Upper lobe of left lung (tissue), 6 donors: ENCODE measurements around the gene BNC2. TPM values are rescaled to one million over a fixed set of nuclear protein-coding genes. Genes with fewer than 3 reads are reported as not detected.
"Not testable (repeated sequence)": the region's sequence is repeated elsewhere in the genome, so short reads cannot be mapped to it uniquely, and the experiment has no call there.

Experiments
- ATAC-seq, 2 donors: fragments of 200-7000 bp; cut with Tn5 transposase; one replicate each; pipeline ENCODE4 v1.9.1; 2022; ENCODE audit warnings: mild to moderate bottlenecking in 2 of 2, moderate library complexity in 2 of 2; ENCODE audit not compliant: low FRiP score in 2 of 2
- DNase-seq, 2 donors: peaks; one replicate each; pipeline ENCODE4 v3.0.0-alpha.2; 2019 to 2020
- H3K27ac ChIP-seq, 4 donors: fragments of 200-600 bp; sonication (generic); one replicate each; pipeline ENCODE4 v1.5.1; 2016 to 2019
- H3K27me3 ChIP-seq, 4 donors: fragments of 200-600 bp; sonication (generic); one replicate each; pipeline ENCODE4 v1.5.1; 2017 to 2019
- H3K36me3 ChIP-seq, 4 donors: fragments of 200-600 bp; sonication (generic); one replicate each; pipeline ENCODE4 v1.5.1; 2016 to 2019
- H3K4me1 ChIP-seq, 4 donors: fragments of 200-600 bp; sonication (generic); one replicate each; pipeline ENCODE4 v1.5.1; 2018 to 2019
- H3K4me3 ChIP-seq, 4 donors: fragments of 200-600 bp; sonication (generic); one replicate each; pipeline ENCODE4 v1.5.1; 2017 to 2019; ENCODE audit warnings: mild to moderate bottlenecking in 2 of 4, moderate library complexity in 1 of 4
- H3K9me3 ChIP-seq, 4 donors: fragments of 200-600 bp; sonication (generic); one replicate each; pipeline ENCODE4 v1.5.1; 2018 to 2019
- EP300 ChIP-seq, 4 donors: sonication (generic); formaldehyde crosslinking; IDR thresholded peaks; one replicate each; pipeline ENCODE4 v1.5.1; 2017; ENCODE audit warnings: antibody characterized with exemption in 4 of 4, control low read depth in 2 of 4
- POLR2A ChIP-seq, 4 donors: fragments of 450-650 bp; IDR thresholded peaks; one replicate each; pipeline ENCODE4 v1.5.1; 2016 to 2017; ENCODE audit warnings: antibody characterized with exemption in 4 of 4, mild to moderate bottlenecking in 2 of 4
- POLR2AphosphoS5 ChIP-seq, 2 donors: sonication (generic); formaldehyde crosslinking; IDR thresholded peaks; one replicate each; pipeline ENCODE4 v1.5.1; 2017; ENCODE audit warnings: antibody characterized with exemption in 2 of 2
- WGBS, 2 donors: methylation state at CpG; one replicate each; pipeline ENCODE4 v1.1.5; 2017 to 2018; 5-methylcytosine and 5-hydroxymethylcytosine counted together
- total RNA-seq, 6 donors: library from RNA; depleted of rRNA in 4 of 6; stranded (reverse); fragments of >200 nt in 4 of 6; gene quantifications; one replicate each; pipeline versions ENCODE4 v1.1.0 to v1.2.1, GENCODE V29; 2016 to 2021
- TF ChIP-seq, protein P1 (sequence below), 6 experiments: fragments of 450-650 bp in 4 of 6; fragments of 200-600 bp in 2 of 6; sonication (generic) in 2 of 6; IDR thresholded peaks; one replicate each; pipeline ENCODE4 v1.5.1; 2016 to 2019; ENCODE audit warnings: antibody characterized with exemption in 6 of 6
- donor health status: DM: no; HTN: no; CAD: no; lungs with moderate emphysema.
- donor health status: DM: no; HTN: yes; CAD: no; lungs with severe emphysema.

BNC2 gene
- total RNA-seq, 6 donors from 2014 or later = 4.6 to 21.7 (median 10.7) TPM

- H3K4me1 ChIP-seq = no peaks in the 10 kb centered on the region
- no peaks in the 10 kb centered on the region for H3K36me3 ChIP-seq
- ATAC-seq (no peak), DNase-seq (no peak)
- TF ChIP-seq EP300 (IDR thresholded peaks at IDR 0.05) (no peak), POLR2A (IDR thresholded peaks at IDR 0.05) (no peak), POLR2AphosphoS5 (IDR thresholded peaks at IDR 0.05) (no peak)
- TF ChIP-seq, protein P1, sequence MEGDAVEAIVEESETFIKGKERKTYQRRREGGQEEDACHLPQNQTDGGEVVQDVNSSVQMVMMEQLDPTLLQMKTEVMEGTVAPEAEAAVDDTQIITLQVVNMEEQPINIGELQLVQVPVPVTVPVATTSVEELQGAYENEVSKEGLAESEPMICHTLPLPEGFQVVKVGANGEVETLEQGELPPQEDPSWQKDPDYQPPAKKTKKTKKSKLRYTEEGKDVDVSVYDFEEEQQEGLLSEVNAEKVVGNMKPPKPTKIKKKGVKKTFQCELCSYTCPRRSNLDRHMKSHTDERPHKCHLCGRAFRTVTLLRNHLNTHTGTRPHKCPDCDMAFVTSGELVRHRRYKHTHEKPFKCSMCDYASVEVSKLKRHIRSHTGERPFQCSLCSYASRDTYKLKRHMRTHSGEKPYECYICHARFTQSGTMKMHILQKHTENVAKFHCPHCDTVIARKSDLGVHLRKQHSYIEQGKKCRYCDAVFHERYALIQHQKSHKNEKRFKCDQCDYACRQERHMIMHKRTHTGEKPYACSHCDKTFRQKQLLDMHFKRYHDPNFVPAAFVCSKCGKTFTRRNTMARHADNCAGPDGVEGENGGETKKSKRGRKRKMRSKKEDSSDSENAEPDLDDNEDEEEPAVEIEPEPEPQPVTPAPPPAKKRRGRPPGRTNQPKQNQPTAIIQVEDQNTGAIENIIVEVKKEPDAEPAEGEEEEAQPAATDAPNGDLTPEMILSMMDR (IDR thresholded peaks at IDR 0.05) = no peak
- no peaks in the 10 kb centered on the region for H3K9me3 ChIP-seq
- no peak overlapping the region for H3K4me3 ChIP-seq
- WGBS, 2 donors = 83 to 88% methylated on average over 6 of the region's 6 CpGs
- H3K27ac ChIP-seq = no peak overlapping the region
- H3K27me3 ChIP-seq = no peaks in the 10 kb centered on the region
These were observed 384.7 kb downstream of the BNC2 start for GRCh38 chr9:16485575-16486321.

DNA sequence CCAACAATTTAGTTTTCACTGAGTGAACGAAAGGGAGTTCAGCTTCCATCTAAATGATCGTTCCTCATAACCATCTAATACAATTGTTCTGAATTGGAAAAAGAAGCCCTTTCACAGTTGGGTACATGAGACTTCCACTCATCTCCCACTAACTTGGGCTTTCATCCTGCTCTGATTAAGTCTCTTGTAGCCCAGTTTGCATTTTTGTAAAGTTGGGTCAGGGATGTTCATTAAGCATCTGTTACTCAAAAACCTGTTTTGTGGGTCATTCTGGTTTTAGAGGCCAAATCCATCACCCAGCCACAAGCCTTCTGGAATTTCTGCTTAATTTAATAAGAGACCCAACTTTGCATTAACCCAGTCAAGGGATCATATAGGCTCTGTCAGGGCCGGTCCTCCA lies 385.3 kb downstream of the BNC2 start:
- no peak for ATAC-seq

GRCh38 chr9:16484744-16485143 lies 385.7 kb downstream of the BNC2 start:
- DNase-seq = no peak
- no peak for ATAC-seq
- Histone ChIP-seq H3K27me3 (no peaks in the 10 kb centered on the region), H3K4me1 (no peaks in the 10 kb centered on the region), H3K9me3 (no peaks in the 10 kb centered on the region), H3K27ac (no peak overlapping the region), H3K36me3 (no peaks in the 10 kb centered on the region), H3K4me3 (no peak overlapping the region)
- WGBS, 2 donors = 80 to 82% methylated on average over 2 of the region's 2 CpGs
- TF ChIP-seq, protein P1 (IDR thresholded peaks at IDR 0.05) = no peak
- TF ChIP-seq EP300 (IDR thresholded peaks at IDR 0.05) (no peak), POLR2A (IDR thresholded peaks at IDR 0.05) (no peak), POLR2AphosphoS5 (IDR thresholded peaks at IDR 0.05) (no peak)

More for the DNA sequence above, 385.3 kb downstream of the BNC2 start:
- H3K36me3 ChIP-seq = no peaks in the 10 kb centered on the region
- no peaks in the 10 kb centered on the region for H3K4me1 ChIP-seq
- no peaks in the 10 kb centered on the region for H3K27me3 ChIP-seq
- no peak for TF ChIP-seq POLR2AphosphoS5 (IDR thresholded peaks at IDR 0.05)
- no peak for TF ChIP-seq EP300 (IDR thresholded peaks at IDR 0.05)
- TF ChIP-seq POLR2A (IDR thresholded peaks at IDR 0.05) = no peak
- WGBS, 2 donors = 95% methylated on average over 3 of the region's 3 CpGs
- no peak overlapping the region for H3K4me3 ChIP-seq
- H3K9me3 ChIP-seq = no peaks in the 10 kb centered on the region
- no peak overlapping the region for H3K27ac ChIP-seq
- no peak for DNase-seq

DNA sequence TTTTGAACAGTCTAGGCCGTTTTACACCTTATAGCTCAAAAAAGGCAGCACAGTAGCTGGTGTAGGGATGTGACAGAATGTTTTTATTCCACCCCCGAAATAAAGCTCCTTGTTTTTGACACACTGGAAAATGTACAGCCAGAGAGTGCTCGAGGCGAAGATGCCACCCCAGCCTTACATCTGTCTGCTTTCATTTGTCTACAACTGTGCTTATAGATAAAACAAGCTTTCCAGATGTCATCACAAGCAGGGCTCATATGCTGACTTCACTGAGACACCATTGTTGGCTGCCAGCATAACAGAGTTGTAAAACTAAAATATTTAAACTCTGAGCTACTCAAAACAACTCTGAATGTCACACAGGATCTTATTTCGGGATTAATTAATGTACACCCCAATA lies 386.3 kb downstream of the BNC2 start:
- ATAC-seq (no peak), DNase-seq (no peak)
- no peak for TF ChIP-seq POLR2AphosphoS5 (IDR thresholded peaks at IDR 0.05)
- TF ChIP-seq POLR2A (IDR thresholded peaks at IDR 0.05) = no peak
- no peak for TF ChIP-seq EP300 (IDR thresholded peaks at IDR 0.05)
- H3K4me3 ChIP-seq = no peak overlapping the region
- 72 to 83% methylated on average over 5 of the region's 5 CpGs for whole genome bisulfite sequencing, 2 donors
- H3K4me1 ChIP-seq = no peaks in the 10 kb centered on the region
- no peak overlapping the region for H3K27ac ChIP-seq
- H3K9me3 ChIP-seq = no peaks in the 10 kb centered on the region
- H3K27me3 ChIP-seq = no peaks in the 10 kb centered on the region
- H3K36me3 ChIP-seq = no peaks in the 10 kb centered on the region

GRCh38 chr9:16482764-16483163 lies 387.7 kb downstream of the BNC2 start:
- Histone ChIP-seq H3K4me3 (no peak overlapping the region), H3K36me3 (no peaks in the 10 kb centered on the region), H3K27me3 (no peaks in the 10 kb centered on the region), H3K4me1 (no peaks in the 10 kb centered on the region), H3K27ac (no peak overlapping the region), H3K9me3 (no peaks in the 10 kb centered on the region)
- ATAC-seq (no peak), DNase-seq (no peak)
- TF ChIP-seq EP300 (IDR thresholded peaks at IDR 0.05) (no peak), POLR2A (IDR thresholded peaks at IDR 0.05) (no peak), POLR2AphosphoS5 (IDR thresholded peaks at IDR 0.05) (no peak)
- TF ChIP-seq, protein P1 (IDR thresholded peaks at IDR 0.05) = no peak
- WGBS, 2 donors = 86 to 95% methylated on average over 6 of the region's 6 CpGs

- H3K4me1 ChIP-seq, H3K36me3 ChIP-seq, H3K9me3 ChIP-seq, H3K4me3 ChIP-seq, ATAC-seq, H3K27ac ChIP-seq, H3K27me3 ChIP-seq: not testable (repeated sequence)
- DNase-seq = peak in 1 of 2 donors; percentile 72
- WGBS, 2 donors = 97 to 100% methylated on average over 3 to 18 of the region's 20 CpGs
These were observed 389.9 kb downstream of the BNC2 start for GRCh38 chr9:16480584-16480983.
